T47D (cell line): Measurements from ENCODE around the gene CA10.

Source experiments
- DNase-seq, 2 experiments: peaks; one replicate each; pipeline versions ENCODE4 v3.0.0 to v3.0.0-alpha.2; 2011 to 2012; ENCODE audit warnings: low read depth in 1 of 2, low spot score in 1 of 2
- JUND ChIP-seq: IDR thresholded peaks from 2 replicates; pipeline ENCODE4 v1.6.1; 2012; ENCODE audit warnings: low read depth
- in situ Hi-C: cut with HindIII; loops from 2 replicates; pipeline ENCODE4 v1.10.0; 2016; ENCODE audit warnings: low sequenced_read_pairs, low pct_unique_long_range_greater_than_20kb

Gene CA10

GRCh38 chr17:51692917-51693316 lies 465.6 kb downstream of the CA10 start:
- in situ Hi-C loops: no loop called here
- TF ChIP-seq JUND: no peak
- no peak for DNase-seq

GRCh38 chr17:51687887-51688286 lies 470.6 kb downstream of the CA10 start:
- no peak for DNase-seq
- TF ChIP-seq JUND: no peak
- in situ Hi-C loops: no loop called here

GRCh38 chr17:51685287-51685909 lies 473.1 kb downstream of the CA10 start:
- in situ Hi-C loops: no loop called here
- no peak for DNase-seq
- no peak for TF ChIP-seq JUND

- no peak for TF ChIP-seq JUND
- no peak for DNase-seq
- in situ Hi-C loops: no loop called here
These were observed 474.3 kb downstream of the CA10 start for GRCh38 chr17:51684214-51684613.

GRCh38 chr17:51683291-51683690 lies 475.2 kb downstream of the CA10 start:
- in situ Hi-C loops: no loop called here
- no peak for DNase-seq
- TF ChIP-seq JUND: no peak

- TF ChIP-seq JUND: no peak
- DNase-seq: no peak
- in situ Hi-C loops: no loop called here
These were observed 476.4 kb downstream of the CA10 start for GRCh38 chr17:51682115-51682514.

- in situ Hi-C loops: no loop called here
- TF ChIP-seq JUND: no peak
- no peak for DNase-seq
These were observed 480.6 kb downstream of the CA10 start for GRCh38 chr17:51677875-51678274.

- no peak for TF ChIP-seq JUND
- in situ Hi-C loops: no loop called here
- no peak for DNase-seq
These were observed 481.6 kb downstream of the CA10 start for GRCh38 chr17:51676691-51677487.

- no peak for TF ChIP-seq JUND
- no peak for DNase-seq
- in situ Hi-C loops: no loop called here
These were observed 483.8 kb downstream of the CA10 start for GRCh38 chr17:51674579-51675255.

GRCh38 chr17:51673070-51673469 lies 485.4 kb downstream of the CA10 start:
- in situ Hi-C loops: no loop called here
- DNase-seq: no peak
- no peak for TF ChIP-seq JUND

GRCh38 chr17:51672065-51672464 lies 486.4 kb downstream of the CA10 start:
- TF ChIP-seq JUND: no peak
- in situ Hi-C loops: no loop called here
- no peak for DNase-seq

- in situ Hi-C loops: no loop called here
- no peak for DNase-seq
- no peak for TF ChIP-seq JUND
These were observed 487.6 kb downstream of the CA10 start for GRCh38 chr17:51670899-51671298.

- in situ Hi-C loops: no loop called here
- no peak for TF ChIP-seq JUND
- DNase-seq: no peak
These were observed 489.6 kb downstream of the CA10 start for GRCh38 chr17:51668963-51669246.
